Activated CD8-positive, alpha-beta memory T cell treated with anti-CD3 and anti-CD28 coated beads, Interleukin-2, amount 50 U/mL, for 4 hours (primary cell): ENCODE data around the gene AK2.

Source experiments
- DNase-seq: peaks from one replicate; pipeline ENCODE4 v3.0.0-alpha.2; 2020

AK2 gene

DNA sequence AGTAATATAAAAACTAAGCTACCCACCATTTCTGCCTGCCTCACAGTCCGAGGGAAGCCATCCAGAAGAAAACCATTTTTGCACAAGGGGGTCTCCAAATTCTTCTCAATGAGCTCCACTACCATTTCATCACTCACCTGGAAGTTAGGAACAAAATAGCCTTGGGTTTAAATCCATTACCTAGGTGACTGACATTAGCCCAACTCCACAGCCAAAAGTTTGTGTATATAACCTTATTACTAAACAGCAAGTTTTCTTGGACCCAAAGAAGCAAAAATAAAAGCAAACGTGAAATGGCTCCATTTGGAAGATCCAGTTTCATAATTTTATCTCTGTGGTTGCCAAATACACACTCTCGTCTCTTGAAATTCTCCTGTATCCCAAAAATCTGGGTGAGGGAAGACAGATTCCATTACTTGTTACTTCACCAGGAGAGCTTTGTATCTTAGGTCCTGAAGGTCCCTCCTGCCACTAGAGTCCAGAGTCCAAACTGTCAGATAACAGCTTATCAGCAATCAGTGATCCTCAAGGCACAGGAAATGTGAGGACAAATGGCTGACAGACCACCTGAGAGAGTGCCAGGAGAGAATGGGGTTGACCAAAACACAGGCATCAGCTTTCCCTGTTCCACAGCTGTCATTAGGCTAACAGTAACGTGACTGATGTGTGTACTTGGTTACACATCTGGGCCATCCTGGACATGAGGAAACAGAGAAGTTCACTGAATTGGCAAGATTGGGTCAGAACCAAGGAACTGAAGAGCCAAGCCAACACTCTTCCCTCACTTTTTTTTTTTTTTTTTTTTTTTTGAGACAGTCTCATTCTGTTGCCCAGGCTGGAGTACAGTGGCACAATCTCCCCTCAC, 14.9 kb downstream of the AK2 start:
- no peak for DNase-seq

DNA sequence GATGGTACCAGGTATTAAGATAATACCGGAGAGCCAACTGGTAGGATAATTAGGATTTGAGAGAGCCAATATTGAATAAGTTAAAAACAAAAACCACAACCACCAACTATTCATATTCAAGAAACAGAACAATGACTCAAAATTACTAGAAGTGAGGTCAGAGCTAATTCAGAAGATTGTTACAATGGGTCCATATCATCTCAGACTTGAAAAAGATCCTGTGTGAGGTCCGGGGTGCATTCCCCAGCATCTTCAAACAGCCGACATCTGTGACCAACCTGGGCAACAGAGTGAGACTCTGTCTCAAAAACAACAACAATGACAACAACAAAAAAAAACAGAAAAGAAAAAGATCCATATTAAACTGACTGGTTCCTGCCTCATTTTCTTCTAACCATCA, 18.6 kb downstream of the AK2 start:
- DNase-seq: no peak

DNA sequence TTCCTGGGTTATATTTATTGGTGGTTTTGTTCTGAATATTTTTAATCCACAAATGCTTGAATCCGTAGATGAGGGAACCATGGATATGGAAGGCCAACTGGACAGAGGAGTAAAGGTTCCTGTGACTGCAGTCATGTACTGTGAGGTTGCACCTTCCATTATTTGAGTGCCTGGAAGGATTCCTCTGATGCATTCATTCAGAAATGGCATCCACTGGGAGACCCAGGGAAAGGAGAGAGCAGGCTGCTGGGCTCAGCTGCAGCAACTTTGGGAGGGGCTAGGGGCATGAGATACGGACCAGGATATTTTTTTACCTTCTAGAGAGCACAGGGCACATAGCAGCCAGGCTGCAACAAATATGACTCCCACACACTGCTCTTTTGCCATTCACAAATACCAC, 19.5 kb downstream of the AK2 start:
- DNase-seq: no peak

DNA sequence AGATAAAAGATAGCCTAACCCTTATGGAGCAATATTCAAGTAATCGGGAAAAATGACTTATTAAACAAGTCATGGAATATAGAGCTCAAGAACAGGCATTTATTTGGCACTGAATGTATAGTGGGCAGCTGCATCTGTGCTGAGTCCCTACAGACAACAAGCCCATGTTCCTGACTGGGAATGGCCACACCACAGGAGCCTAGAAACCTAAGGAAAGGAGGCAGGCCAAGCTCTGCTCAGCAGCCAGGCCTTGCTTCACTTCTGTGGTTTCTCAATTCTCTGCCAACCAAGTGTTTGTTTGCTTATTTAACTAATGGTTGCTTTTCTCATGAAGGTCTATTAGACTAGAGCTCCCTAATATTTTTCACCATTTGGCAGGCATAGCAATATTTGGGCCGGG, 21.5 kb downstream of the AK2 start:
- no peak for DNase-seq

DNA sequence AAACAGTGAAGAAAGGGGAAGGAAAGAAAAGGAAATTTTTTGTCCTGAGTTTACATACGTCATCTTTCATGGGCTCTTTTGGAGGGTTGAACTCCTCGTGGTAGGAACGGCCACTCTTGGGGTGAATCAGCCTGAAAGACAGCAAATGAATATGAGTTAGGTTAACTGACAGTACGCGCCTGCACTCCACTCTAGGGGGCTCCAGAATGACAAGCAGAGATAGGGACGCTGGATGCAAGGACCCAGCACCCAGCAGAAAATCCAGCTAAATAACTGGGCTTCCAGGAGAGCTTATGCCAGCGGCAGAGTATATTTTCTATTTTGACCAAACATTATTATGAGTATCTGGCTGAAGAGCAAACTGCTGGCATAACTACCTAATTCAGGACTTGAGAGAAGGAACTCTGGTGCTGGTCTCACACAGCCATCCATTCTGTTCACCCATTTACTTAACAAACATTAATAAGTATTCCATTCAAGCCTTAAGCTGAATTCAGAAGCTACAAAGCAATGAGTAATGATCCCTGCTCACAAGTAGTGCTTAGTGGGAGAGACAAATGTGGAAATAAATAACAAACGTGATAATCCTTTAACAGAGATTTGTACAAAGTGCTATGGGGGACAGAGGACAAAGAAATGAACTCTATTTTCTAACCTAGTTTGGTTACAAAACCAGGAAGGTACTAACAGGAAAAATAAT, 22.1 kb downstream of the AK2 start:
- DNase-seq: no peak

DNA sequence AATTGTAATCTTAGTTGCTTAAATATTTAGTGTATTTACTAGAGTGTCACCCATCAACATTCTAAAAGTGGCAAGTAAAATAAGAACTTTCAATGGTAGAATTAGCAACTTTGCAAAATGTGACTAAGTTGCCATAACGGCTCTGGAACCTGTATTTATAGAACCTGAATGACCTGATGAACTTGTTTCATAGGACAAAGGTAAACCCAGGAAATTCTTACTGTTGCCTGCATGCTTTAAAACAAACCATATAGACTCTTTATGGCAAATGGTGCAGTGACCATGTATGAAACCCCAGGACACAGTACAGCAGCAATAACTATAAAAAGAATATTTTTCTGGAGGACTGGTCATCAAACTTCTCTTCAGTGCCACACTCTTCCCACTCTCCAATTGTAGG, 22.9 kb downstream of the AK2 start:
- DNase-seq: no peak

DNA sequence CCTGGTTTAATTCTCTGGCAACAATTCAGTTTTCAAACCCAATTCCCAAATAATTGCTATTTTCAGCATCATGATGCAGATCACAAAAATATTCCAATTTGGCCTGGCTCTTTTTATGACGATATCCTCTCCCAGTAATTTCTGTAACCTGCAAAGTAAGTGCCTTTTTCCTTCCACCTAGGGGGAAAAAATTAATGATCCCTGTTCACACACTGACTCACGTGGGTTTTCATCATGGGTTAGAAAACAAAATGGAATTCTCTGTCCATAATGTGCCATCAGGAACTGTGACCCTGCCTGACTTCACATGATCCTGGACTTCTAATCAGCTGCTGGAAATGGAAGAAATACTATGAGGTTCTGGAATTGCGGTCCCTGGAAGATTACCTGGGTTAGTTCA, 24.5 kb downstream of the AK2 start:
- DNase-seq: no peak

DNA sequence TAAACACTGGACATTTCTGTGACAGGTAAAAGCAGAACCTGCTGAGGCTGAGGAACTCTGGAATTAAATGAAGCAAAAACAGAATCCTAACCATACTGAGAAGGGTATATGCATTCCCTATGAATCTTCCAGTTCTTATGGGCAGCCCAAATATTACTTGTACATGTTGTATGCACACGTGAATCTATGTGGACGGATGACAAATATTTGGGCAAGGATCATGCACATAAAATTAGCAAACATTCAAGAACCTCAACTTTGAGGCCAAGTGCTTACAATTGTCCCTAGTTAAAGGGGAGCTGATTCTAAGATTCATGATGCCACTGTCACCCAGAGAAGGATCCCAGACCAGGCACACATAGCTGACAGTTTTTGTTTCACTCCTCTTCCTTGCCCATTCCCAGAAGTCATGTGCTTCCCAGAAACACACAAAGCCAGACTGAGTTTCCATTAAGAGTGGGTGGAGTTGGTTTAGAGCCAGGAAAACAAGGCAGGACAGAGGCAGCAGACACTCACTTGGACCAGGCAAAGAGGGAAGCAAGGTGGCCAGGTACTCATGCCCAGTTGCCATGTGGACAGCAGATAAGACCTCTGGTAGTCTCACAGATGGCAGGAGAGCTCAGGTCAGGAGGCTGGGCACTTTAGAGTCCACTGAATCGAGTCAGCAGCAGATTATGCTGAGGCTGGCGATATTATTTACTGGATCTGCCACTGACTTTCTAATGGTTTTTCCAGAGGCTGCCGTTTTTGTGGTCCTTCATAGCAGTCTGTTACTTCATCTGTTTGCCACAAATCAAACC, 25.6 kb downstream of the AK2 start:
- DNase-seq: no peak

DNA sequence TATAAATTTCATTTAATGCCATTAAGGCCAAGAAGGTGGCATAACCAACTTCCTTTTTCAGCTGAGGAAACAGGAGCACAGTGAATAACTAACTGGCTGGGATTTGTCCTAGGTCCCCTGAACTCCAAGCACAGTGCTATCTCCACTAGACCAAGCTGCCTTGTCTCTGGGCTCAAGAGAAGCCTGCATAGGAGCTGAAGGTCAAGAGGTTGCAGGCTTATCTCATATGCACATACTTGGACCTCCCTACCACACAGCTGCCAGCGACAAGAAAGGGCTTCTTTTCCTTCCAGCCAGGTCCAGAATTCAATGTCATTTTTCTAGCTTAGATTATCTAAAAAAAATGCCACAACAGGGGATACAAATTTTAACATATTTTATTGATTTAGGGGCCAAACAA, 27.1 kb downstream of the AK2 start:
- no peak for DNase-seq

DNA sequence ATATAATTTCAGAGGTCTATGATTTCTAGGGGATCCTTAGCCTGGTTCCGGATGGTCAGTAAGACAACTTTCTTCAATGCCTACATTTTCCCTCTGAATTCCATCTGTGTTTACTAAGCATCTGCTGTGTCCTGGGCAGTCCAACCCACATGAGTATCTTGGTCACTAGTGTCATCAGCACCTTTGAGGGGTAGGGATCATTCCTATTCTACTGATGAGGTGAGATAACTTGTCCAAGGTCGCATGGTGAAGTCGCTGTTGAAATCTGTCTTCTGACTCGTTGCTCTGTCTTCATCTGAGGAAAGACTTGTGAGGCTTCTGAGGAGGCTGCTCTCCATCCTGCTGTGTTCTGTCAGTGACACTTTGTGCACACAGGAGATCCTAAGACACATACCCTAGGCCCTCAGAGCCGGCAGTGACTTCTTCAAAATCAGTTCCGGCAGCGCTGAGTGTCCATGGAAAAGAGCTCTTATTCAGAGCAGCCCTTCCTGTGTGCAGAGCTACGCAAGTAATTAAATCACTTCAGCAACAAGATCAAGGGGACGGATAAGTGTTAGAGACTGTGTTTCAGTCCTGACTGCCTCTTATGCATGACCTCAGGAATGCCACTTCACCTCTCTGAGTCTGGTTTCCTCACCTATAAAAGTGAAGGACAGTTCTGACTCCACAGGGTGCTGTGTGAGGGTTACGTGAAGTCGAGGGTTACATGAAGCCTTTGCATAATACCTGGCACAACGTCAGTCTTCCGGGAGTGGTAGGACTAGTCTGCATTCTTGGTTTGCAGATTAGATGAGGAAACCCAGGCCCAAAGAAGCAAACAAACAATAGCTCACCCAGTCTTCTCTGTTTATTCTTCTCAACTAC, 28.4 kb downstream of the AK2 start:
- no peak for DNase-seq

DNA sequence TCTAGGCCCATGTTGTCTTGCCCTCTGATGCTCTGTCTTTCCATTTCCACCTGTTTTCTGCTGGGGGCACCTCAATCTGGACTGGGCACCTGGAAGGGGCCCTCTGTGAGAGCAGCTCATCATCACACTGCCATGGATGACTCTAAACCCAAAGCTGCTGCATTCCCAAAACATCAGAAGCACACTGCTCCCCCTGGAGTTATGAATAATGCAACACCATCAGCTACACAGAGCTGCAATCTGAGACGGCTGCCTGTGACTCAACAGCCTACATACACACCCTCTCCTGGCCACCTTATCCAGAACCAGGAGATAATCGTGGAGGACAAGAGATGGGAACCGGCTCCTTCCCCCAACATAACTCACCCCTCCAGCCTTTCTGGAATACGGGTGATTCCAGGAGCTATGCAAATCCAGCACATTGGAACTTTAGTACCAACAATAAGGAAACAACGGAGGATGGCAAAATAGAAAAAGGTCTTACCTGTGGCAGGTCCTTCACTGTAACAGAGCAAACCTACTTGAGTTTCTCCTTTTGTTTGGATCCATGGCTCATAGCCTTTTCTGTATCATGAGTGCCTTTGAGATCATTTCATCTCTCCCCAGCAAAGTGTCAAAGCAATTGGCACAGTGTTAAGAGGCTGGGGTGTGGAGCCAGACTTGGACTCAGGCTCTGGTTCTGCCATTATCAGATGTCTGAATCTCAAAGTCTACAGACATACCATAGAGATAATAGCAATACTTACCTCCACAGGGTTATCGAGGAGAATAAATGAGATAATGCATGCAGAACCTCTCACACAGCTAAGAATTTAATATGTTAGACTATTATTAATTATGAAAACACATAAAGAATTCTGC, 29.3 kb downstream of the AK2 start:
- no peak for DNase-seq

DNA sequence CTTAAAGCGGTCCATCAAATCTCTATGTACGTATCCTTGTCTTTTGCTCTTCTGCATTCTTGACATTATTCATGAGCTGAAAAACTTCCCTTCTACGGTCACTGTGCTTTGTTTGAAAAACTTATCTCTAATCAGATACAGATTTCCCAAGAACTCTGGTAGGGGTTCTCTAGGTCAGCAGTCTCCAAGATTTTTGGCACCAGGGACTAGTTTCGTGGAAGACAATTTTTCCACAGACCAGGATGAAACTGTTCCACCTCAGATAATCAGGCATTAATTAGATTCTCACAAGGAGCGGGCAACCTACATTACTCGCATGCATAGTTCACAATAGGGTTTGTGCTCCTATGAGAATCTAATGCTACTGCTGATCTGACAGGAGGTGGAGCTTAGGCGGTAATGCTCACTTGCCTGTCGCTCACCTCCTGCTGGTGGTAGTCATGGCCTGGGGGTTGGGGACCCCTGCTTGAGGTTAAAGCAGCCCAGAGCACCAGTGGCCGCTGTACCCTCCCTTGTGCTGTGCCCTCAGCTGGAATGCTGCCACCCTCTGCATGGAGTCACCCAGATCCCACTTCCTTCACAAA, 30.8 kb downstream of the AK2 start:
- DNase-seq: no peak

DNA sequence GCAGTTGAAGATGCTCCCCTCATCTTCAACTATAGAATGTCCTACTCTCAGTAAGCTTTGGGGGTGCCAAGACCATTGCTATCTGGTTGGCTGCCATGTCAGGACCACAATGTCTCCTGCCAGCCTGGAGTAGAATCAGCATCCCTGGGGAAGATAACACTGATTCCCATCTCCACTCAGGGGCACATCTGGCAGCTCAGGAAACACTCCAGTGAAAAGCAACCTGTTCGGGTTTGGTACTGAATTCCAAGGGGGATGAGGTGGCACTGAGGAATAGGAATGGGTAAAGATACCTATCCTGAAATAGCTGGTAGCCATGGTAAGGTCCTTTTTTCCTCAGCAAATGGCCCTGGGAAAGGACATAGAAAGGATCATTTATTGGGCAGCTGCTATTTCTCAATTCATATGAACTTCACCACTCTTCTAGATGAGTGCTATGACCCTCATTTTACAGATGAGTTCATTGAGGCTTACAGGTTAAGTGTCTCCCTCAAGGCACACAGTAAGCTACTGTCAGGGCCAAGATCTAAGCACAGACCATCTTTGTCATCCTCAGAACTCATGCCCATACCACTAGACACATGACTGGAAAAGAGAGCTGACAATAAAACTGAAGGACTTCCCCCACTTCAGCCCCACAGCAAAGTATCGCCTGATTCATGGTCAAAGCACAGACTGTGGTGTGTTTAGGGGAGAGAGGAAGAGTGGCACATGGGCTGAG, 31.4 kb downstream of the AK2 start:
- no peak for DNase-seq

DNA sequence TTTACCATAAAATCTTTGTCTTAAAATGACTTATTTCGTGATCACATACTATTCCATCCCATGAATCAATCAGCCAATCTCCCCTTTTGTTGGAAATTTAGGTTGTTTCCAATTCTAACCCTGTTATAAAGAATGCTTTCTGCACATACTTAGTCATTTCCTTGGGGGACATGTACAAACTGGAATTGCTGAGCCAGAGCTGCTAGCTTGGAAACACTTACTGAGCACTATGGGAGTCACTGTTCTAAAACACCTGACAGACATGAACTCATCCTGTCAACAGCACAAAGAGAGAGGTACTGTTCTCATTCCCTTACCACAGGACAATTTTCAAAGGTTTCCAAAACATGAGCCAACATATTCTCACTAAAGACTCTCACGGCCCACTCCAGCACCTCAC, 32.1 kb downstream of the AK2 start:
- DNase-seq: no peak

DNA sequence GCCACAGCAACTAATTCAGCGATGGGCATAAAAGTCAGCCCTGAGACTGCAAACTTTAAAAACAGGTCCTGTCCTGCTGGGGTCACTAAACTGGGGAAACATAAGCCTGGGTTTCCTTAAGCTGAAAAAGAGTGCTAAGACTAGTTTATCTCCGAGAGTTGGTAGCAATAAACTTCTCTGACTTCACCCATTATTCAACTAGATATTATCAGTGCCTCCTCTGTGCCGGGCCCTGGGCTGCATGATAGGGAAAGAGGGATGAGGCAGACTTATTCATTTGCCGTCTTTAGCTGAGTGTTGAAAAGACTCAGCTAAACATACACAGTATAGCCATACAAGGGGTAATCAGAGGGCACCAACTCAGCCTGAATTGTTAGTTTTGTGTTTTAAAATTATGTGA, 33.0 kb downstream of the AK2 start:
- DNase-seq: no peak

DNA sequence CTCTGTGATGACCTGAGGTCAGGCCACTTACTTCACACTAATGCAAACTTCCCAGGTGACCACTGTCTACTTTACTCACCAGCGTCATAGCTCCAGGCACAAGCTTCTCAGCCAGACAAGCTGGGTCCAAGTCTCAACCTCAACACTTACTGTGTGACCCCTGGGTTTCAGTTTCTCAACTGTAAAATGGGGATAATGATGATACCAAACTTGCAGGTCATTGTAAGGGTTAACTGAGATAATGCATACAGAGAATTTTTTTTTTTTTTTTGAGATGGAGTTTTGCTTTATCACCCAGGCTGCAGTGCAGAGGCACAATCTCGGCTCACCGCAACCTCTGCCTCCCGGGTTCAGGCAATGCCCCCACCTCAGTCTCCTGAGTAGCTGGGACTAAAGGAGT, 34.7 kb downstream of the AK2 start:
- DNase-seq: no peak

DNA sequence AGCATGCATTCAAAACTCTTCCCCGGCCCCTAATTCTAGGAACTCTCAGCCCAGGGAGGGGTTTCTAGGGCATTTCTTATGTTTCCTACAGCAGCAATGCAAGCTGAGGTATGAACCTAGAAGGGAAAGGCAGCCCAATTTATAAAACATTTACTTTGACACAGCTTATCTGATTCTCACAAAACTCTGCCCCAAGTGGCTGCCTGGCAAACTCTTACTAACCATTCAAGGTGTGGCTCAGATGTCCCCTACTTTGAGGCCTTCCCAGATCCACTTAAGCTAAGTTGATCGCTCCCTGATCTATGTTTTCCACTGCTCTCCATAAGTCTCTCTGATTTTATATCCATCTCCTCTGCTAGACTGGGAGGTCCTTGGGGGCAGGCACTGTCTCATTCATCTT, 35.4 kb downstream of the AK2 start:
- no peak for DNase-seq

DNA sequence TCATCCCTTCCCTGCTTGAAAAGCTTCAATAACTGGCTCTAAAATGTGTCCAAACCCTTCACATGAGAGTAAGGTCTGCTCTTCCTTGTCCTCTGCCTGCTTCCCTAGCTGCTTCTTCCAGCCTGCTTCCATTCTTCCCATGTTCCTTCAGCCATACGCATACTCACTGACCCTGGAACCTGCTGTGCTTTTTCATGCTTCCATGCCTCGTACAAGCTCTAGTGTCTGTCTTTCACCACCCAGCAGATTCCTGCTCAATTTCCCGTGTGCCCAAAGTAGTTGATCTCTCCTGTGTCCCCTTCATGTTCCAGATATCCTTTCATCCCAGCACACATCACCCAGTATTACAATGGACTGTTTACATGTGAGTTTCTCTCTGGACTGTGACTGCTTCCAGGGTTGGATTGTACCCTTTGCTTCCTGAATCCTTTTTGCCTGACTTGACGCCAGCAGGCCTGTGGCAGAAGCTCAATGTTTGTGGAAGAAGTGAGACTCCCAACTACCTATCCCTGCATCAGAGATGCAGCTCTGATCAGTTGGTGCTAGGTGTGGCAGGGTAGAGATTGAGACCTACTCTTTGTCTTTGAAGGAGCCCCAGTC, 36.2 kb downstream of the AK2 start:
- DNase-seq: no peak

DNA sequence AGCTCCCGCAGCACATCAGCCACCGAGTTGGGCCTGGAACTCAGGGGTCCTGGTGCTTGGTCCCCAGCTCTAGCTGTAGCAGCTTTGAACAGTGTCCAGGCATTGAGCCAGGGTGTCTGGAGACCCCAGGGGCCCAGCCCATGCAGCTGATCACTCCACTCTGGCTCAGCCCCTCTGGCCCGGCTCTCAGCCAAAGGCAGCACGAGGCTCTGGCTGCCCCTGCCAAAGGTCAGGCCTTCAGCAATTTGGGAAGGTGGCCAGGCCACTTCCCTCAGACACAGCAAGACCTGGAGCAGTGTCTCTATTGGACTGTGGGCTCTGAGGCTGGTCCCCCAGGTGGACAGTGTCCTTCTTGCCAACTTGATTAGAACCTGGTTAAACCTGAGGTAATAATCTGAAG, 37.7 kb downstream of the AK2 start:
- no peak for DNase-seq

DNA sequence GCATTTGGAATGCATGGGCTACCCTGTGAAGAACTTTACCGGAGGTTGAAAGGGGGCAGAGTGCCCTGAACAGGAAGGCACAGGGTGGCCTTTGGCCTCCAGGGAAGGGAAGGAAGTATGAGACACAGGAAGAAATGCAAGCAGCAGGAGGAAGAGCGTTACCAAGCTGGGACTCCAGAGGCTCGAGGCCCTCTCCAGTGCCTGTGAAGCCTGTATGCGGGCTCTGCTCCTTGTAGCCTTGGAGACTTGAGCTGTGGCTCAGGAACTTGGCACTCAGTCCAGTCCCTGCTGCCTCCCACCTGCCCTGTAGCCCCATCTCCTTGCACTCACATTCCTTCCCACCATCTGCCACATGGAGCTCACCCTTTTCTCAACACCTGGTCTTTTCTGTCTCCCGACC, 38.6 kb downstream of the AK2 start:
- no peak for DNase-seq
